DMS114 treated with DMSO at 0.1 percent for 48 hours (cell line): ENCODE data around the gene USP17L12.
"Not testable (repeated sequence)": the region's sequence is repeated elsewhere in the genome, so short reads cannot be mapped to it uniquely, and the experiment has no call there.

Experiments used
- DNase-seq: peaks from one replicate; lab custom pipeline; 2025; ENCODE audit not compliant: unreplicated experiment; lab: John Stamatoyannopoulos, UW

Gene USP17L12, protein sequence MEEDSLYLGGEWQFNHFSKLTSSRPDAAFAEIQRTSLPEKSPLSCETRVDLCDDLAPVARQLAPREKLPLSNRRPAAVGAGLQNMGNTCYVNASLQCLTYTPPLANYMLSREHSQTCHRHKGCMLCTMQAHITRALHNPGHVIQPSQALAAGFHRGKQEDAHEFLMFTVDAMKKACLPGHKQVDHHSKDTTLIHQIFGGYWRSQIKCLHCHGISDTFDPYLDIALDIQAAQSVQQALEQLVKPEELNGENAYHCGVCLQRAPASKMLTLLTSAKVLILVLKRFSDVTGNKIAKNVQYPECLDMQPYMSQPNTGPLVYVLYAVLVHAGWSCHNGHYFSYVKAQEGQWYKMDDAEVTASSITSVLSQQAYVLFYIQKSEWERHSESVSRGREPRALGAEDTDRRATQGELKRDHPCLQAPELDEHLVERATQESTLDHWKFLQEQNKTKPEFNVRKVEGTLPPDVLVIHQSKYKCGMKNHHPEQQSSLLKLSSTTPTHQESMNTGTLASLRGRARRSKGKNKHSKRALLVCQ

DNA sequence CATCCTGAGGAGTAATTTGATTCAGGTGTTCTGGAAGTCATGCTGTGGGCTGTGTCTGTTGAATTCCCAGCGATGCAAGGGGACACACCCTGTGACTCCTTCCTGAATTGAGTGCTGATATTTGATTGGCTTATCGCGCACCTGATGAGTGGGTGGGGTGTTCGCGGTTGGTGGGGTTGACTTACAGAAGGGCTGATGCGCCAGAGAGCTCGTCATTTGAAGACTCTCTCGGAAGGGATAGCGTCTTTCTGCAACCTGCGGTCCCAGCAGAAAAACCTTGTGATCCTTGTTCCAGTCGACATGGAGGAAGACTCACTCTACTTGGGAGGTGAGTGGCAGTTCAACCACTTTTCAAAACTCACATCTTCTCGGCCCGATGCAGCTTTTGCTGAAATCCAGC, at the start of gene USP17L12:
Gene USP17L12, plus strand, starts transcription at position 301 of the 400 bp plus-strand sequence. Its CDS starts 0 bp downstream, at position 301.
- DNase-seq: not testable (repeated sequence)

DNA sequence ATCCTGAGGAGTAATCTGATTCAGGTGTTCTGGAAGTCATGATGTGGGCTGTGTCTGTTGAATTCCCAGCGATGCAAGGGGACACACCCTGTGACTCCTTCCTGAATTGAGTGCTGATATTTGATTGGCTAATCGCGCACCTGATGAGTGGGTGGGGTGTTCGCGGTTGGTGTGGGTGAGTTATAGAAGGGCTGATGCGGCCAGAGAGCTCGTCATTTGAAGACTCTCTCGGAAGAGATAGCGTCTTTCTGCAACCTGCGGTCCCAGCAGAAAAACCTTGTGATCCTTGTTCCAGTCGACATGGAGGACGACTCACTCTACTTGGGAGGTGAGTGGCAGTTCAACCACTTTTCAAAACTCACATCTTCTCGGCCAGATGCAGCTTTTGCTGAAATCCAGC, 9.6 kb upstream of the USP17L12 start, which contains the start of gene USP17L10:
Gene USP17L10, plus strand, starts transcription at position 301 of the 400 bp plus-strand sequence. Its CDS starts 0 bp downstream, at position 301.
- DNase-seq: not testable (repeated sequence)

DNA sequence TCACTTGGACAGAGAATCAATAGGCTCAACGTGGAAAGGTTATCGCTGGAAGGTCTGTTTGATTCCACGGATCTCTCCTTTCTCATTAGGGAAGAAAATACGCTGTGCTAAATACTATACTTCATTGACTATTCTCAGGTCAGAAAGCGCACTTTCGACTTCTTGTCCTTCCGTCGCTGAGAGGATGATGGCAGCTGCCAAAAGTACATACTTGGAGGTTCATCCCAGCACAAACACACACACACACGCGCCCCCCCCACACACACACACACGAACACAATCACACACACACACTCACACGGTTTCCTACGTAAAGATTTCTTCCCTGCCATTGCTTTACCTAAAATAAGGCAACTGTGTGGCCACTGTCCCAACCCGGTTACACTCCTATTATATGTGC, 5.3 kb upstream of the USP17L12 start:
- DNase-seq: not testable (repeated sequence)

DNA sequence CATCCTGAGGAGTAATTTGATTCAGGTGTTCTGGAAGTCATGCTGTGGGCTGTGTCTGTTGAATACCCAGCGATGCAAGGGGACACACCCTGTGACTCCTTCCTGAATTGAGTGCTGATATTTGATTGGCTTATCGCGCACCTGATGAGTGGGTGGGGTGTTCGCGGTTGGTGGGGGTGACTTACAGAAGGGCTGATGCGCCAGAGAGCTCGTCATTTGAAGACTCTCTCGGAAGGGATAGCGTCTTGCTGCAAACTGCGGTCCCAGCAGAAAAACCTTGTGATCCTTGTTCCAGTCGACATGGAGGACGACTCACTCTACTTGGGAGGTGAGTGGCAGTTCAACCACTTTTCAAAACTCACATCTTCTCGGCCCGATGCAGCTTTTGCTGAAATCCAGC, 4.8 kb upstream of the USP17L12 start, which contains the start of gene USP17L11:
Gene USP17L11, plus strand, starts transcription at position 301 of the 400 bp plus-strand sequence. Its CDS starts 0 bp downstream, at position 301.
- DNase-seq: not testable (repeated sequence)

DNA sequence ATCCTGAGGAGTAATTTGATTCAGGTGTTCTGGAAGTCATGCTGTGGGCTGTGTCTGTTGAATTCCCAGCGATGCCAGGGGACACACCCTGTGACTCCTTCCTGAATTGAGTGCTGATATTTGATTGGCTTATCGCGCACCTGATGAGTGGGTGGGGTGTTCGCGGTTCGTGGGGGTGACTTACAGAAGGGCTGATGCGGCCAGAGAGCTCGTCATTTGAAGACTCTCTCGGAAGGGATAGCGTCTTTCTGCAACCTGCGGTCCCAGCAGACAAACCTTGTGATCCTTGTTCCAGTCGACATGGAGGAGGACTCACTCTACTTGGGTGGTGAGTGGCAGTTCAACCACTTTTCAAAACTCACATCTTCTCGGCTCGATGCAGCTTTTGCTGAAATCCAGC, 4.6 kb downstream of the USP17L12 start, which contains the start of gene USP17L13:
Gene USP17L13, plus strand, starts transcription at position 301 of the 400 bp plus-strand sequence. Its CDS starts 0 bp downstream, at position 301.
- not testable (repeated sequence) for DNase-seq

DNA sequence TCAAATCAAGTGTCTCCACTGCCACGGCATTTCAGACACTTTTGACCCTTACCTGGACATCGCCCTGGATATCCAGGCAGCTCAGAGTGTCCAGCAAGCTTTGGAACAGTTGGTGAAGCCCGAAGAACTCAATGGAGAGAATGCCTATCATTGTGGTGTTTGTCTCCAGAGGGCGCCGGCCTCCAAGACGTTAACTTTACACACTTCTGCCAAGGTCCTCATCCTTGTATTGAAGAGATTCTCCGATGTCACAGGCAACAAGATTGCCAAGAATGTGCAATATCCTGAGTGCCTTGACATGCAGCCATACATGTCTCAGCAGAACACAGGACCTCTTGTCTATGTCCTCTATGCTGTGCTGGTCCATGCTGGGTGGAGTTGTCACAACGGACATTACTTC, 10.3 kb downstream of the USP17L12 start:
- not testable (repeated sequence) for DNase-seq

DNA sequence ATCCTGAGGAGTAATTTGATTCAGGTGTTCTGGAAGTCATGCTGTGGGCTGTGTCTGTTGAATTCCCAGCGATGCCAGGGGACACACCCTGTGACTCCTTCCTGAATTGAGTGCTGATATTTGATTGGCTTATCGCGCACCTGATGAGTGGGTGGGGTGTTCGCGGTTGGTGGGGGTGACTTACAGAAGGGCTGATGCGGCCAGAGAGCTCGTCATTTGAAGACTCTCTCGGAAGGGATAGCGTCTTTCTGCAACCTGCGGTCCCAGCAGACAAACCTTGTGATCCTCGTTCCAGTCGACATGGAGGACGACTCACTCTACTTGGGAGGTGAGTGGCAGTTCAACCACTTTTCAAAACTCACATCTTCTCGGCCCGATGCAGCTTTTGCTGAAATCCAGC, 14.1 kb downstream of the USP17L12 start, which contains the start of gene USP17L15:
Gene USP17L15, plus strand, starts transcription at position 301 of the 400 bp plus-strand sequence. Its CDS starts 0 bp downstream, at position 301.
- not testable (repeated sequence) for DNase-seq

DNA sequence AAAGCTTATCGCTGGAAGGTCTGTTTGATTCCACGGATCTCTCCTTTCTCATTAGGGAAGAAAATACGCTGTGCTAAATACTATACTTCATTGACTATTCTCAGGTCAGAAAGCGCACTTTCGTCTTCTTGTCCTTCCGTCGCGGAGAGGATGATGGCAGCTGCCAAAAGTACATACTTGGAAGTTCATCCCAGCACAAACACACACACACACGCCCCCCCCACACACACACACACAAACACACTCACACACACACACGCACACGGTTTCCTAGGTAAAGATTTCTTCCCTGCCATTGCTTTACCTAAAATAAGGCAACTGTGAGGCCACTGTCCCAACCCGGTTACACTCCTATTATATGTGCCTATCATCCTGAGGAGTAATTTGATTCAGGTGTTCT, 18.5 kb downstream of the USP17L12 start:
- DNase-seq: not testable (repeated sequence)

DNA sequence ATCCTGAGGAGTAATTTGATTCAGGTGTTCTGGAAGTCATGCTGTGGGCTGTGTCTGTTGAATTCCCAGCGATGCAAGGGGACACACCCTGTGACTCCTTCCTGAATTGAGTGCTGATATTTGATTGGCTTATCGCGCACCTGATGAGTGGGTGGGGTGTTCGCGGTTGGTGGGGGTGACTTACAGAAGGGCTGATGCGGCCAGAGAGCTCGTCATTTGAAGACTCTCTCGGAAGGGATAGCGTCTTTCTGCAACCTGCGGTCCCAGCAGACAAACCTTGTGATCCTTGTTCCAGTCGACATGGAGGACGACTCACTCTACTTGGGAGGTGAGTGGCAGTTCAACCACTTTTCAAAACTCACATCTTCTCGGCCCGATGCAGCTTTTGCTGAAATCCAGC, 23.6 kb downstream of the USP17L12 start, which contains the start of gene USP17L17:
Gene USP17L17, plus strand, starts transcription at position 301 of the 400 bp plus-strand sequence. Its CDS starts 0 bp downstream, at position 301.
- not testable (repeated sequence) for DNase-seq

DNA sequence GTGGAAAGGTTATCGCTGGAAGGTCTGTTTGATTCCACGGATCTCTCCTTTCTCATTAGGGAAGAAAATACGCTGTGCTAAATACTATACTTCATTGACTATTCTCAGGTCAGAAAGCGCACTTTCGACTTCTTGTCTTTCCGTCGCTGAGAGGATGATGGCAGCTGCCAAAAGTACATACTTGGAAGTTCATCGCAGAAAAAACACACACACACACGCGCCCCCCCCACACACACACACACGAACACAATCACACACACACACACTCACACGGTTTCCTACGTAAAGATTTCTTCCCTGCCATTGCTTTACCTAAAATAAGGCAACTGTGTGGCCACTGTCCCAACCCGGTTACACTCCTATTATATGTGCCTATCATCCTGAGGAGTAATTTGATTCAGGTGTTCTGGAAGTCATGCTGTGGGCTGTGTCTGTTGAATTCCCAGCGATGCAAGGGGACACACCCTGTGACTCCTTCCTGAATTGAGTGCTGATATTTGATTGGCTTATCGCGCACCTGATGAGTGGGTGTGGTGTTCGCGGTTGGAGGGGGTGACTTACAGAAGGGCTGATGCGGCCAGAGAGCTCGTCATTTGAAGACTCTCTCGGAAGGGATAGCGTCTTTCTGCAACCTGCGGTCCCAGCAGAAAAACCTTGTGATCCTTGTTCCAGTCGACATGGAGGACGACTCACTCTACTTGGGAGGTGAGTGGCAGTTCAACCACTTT, 28.2 kb downstream of the USP17L12 start, which contains the start of gene USP17L18:
Gene USP17L18, plus strand, starts transcription at position 678 of the 728 bp plus-strand sequence. Its CDS starts 0 bp downstream, at position 678.
- DNase-seq: not testable (repeated sequence)

DNA sequence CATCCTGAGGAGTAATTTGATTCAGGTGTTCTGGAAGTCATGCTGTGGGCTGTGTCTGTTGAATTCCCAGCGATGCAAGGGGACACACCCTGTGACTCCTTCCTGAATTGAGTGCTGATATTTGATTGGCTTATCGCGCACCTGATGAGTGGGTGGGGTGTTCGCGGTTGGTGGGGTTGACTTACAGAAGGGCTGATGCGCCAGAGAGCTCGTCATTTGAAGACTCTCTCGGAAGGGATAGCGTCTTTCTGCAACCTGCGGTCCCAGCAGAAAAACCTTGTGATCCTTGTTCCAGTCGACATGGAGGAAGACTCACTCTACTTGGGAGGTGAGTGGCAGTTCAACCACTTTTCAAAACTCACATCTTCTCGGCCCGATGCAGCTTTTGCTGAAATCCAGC, 33.1 kb downstream of the USP17L12 start, which contains the start of gene USP17L19:
Gene USP17L19, plus strand, starts transcription at position 301 of the 400 bp plus-strand sequence. Its CDS starts 0 bp downstream, at position 301.
- not testable (repeated sequence) for DNase-seq

DNA sequence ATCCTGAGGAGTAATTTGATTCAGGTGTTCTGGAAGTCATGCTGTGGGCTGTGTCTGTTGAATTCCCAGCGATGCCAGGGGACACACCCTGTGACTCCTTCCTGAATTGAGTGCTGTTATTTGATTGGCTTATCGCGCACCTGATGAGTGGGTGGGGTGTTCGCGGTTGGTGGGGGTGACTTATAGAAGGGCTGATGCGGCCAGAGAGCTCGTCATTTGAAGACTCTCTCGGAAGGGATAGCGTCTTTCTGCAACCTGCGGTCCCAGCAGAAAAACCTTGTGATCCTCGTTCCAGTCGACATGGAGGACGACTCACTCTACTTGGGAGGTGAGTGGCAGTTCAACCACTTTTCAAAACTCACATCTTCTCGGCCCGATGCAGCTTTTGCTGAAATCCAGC, 37.9 kb downstream of the USP17L12 start, which contains the start of gene USP17L20:
Gene USP17L20, plus strand, starts transcription at position 301 of the 400 bp plus-strand sequence. Its CDS starts 0 bp downstream, at position 301.
- DNase-seq: not testable (repeated sequence)

DNA sequence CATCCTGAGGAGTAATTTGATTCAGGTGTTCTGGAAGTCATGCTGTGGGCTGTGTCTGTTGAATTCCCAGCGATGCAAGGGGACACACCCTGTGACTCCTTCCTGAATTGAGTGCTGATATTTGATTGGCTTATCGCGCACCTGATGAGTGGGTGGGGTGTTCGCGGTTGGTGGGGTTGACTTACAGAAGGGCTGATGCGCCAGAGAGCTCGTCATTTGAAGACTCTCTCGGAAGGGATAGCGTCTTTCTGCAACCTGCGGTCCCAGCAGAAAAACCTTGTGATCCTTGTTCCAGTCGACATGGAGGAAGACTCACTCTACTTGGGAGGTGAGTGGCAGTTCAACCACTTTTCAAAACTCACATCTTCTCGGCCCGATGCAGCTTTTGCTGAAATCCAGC, 42.6 kb downstream of the USP17L12 start, which contains the start of gene USP17L21:
Gene USP17L21, plus strand, starts transcription at position 301 of the 400 bp plus-strand sequence. Its CDS starts 0 bp downstream, at position 301.
- DNase-seq: not testable (repeated sequence)

DNA sequence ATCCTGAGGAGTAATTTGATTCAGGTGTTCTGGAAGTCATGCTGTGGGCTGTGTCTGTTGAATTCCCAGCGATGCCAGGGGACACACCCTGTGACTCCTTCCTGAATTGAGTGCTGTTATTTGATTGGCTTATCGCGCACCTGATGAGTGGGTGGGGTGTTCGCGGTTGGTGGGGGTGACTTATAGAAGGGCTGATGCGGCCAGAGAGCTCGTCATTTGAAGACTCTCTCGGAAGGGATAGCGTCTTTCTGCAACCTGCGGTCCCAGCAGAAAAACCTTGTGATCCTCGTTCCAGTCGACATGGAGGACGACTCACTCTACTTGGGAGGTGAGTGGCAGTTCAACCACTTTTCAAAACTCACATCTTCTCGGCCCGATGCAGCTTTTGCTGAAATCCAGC, 47.4 kb downstream of the USP17L12 start, which contains the start of gene USP17L22:
Gene USP17L22, plus strand, starts transcription at position 301 of the 400 bp plus-strand sequence. Its CDS starts 0 bp downstream, at position 301.
- not testable (repeated sequence) for DNase-seq
